Measurements from ENCODE around the gene BMERB1.

DNA sequence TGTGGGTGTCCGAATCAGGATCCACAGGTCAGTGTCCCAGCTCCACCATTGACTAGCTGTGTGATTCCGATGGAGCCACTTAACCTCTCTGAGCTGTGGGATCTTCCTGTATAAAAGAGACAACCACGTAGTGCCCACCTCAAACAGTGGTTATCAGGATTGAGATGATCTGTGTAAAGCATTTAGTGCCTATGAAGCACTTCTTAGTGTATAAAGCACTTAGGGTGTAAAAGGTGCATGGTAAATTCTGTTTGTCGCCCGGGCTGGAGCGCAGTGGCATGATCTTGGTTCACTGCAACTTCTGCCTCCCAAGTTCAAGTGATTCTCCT lies 113.3 kb downstream of the BMERB1 start:
- no peak for TF ChIP-seq CTCF (IDR thresholded peaks at IDR 0.05; ENCODE audit: low read depth, low read length, missing input control)
- TF ChIP-seq FOXA2 (IDR thresholded peaks at IDR 0.05), result no peak
- TF ChIP-seq TAF1 (conservative IDR thresholded peaks at IDR 0.05), result no peak
- no peak for TF ChIP-seq YY1 (IDR thresholded peaks at IDR 0.05)
- no peak for TF ChIP-seq ATF3 (IDR thresholded peaks at IDR 0.05)
- TF ChIP-seq, protein P1, sequence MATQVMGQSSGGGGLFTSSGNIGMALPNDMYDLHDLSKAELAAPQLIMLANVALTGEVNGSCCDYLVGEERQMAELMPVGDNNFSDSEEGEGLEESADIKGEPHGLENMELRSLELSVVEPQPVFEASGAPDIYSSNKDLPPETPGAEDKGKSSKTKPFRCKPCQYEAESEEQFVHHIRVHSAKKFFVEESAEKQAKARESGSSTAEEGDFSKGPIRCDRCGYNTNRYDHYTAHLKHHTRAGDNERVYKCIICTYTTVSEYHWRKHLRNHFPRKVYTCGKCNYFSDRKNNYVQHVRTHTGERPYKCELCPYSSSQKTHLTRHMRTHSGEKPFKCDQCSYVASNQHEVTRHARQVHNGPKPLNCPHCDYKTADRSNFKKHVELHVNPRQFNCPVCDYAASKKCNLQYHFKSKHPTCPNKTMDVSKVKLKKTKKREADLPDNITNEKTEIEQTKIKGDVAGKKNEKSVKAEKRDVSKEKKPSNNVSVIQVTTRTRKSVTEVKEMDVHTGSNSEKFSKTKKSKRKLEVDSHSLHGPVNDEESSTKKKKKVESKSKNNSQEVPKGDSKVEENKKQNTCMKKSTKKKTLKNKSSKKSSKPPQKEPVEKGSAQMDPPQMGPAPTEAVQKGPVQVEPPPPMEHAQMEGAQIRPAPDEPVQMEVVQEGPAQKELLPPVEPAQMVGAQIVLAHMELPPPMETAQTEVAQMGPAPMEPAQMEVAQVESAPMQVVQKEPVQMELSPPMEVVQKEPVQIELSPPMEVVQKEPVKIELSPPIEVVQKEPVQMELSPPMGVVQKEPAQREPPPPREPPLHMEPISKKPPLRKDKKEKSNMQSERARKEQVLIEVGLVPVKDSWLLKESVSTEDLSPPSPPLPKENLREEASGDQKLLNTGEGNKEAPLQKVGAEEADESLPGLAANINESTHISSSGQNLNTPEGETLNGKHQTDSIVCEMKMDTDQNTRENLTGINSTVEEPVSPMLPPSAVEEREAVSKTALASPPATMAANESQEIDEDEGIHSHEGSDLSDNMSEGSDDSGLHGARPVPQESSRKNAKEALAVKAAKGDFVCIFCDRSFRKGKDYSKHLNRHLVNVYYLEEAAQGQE (IDR thresholded peaks at IDR 0.05), result no peak
- TF ChIP-seq RAD21 (IDR thresholded peaks at IDR 0.05), result no peak
- TF ChIP-seq, protein P2, sequence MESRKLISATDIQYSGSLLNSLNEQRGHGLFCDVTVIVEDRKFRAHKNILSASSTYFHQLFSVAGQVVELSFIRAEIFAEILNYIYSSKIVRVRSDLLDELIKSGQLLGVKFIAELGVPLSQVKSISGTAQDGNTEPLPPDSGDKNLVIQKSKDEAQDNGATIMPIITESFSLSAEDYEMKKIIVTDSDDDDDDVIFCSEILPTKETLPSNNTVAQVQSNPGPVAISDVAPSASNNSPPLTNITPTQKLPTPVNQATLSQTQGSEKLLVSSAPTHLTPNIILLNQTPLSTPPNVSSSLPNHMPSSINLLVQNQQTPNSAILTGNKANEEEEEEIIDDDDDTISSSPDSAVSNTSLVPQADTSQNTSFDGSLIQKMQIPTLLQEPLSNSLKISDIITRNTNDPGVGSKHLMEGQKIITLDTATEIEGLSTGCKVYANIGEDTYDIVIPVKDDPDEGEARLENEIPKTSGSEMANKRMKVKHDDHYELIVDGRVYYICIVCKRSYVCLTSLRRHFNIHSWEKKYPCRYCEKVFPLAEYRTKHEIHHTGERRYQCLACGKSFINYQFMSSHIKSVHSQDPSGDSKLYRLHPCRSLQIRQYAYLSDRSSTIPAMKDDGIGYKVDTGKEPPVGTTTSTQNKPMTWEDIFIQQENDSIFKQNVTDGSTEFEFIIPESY (IDR thresholded peaks at IDR 0.05), result no peak
- TF ChIP-seq, protein P3, sequence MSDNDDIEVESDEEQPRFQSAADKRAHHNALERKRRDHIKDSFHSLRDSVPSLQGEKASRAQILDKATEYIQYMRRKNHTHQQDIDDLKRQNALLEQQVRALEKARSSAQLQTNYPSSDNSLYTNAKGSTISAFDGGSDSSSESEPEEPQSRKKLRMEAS (IDR thresholded peaks at IDR 0.05), result no peak
